ENCODE data around the gene PLAGL2. TPM values are rescaled to one million over a fixed set of nuclear protein-coding genes. Genes with fewer than 3 reads are reported as not detected.

PLAGL2 gene
- total and polyA plus RNA-seq, 9 of the 15 experiments (the other 6 are each of a cell fraction or from before 2014, with no cell fraction given) = 3.1 to 24.3 (median 6.4) TPM

DNA sequence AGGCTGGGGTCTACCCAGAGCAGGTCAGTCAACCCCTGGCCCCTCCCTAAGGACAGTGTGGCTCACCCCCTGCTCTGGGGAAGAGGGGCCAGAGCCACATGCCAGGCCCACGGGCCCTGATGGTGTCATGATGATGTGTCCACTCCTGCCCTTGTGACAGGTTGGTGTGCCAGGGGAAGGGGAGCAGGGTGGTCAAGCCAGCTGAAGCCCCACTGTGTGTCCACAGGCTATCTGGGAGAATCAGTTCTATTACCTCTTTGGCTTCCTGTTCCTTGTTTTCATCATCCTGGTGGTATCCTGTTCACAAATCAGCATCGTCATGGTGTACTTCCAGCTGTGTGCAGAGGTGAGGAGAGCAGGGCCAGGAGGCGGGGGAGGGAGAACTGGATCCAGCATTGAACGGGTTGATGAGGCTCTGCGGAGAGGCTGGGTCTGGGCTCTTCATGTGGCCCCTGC lies 47.7 kb downstream of the PLAGL2 start (continued):
- TF ChIP-seq, protein P1, sequence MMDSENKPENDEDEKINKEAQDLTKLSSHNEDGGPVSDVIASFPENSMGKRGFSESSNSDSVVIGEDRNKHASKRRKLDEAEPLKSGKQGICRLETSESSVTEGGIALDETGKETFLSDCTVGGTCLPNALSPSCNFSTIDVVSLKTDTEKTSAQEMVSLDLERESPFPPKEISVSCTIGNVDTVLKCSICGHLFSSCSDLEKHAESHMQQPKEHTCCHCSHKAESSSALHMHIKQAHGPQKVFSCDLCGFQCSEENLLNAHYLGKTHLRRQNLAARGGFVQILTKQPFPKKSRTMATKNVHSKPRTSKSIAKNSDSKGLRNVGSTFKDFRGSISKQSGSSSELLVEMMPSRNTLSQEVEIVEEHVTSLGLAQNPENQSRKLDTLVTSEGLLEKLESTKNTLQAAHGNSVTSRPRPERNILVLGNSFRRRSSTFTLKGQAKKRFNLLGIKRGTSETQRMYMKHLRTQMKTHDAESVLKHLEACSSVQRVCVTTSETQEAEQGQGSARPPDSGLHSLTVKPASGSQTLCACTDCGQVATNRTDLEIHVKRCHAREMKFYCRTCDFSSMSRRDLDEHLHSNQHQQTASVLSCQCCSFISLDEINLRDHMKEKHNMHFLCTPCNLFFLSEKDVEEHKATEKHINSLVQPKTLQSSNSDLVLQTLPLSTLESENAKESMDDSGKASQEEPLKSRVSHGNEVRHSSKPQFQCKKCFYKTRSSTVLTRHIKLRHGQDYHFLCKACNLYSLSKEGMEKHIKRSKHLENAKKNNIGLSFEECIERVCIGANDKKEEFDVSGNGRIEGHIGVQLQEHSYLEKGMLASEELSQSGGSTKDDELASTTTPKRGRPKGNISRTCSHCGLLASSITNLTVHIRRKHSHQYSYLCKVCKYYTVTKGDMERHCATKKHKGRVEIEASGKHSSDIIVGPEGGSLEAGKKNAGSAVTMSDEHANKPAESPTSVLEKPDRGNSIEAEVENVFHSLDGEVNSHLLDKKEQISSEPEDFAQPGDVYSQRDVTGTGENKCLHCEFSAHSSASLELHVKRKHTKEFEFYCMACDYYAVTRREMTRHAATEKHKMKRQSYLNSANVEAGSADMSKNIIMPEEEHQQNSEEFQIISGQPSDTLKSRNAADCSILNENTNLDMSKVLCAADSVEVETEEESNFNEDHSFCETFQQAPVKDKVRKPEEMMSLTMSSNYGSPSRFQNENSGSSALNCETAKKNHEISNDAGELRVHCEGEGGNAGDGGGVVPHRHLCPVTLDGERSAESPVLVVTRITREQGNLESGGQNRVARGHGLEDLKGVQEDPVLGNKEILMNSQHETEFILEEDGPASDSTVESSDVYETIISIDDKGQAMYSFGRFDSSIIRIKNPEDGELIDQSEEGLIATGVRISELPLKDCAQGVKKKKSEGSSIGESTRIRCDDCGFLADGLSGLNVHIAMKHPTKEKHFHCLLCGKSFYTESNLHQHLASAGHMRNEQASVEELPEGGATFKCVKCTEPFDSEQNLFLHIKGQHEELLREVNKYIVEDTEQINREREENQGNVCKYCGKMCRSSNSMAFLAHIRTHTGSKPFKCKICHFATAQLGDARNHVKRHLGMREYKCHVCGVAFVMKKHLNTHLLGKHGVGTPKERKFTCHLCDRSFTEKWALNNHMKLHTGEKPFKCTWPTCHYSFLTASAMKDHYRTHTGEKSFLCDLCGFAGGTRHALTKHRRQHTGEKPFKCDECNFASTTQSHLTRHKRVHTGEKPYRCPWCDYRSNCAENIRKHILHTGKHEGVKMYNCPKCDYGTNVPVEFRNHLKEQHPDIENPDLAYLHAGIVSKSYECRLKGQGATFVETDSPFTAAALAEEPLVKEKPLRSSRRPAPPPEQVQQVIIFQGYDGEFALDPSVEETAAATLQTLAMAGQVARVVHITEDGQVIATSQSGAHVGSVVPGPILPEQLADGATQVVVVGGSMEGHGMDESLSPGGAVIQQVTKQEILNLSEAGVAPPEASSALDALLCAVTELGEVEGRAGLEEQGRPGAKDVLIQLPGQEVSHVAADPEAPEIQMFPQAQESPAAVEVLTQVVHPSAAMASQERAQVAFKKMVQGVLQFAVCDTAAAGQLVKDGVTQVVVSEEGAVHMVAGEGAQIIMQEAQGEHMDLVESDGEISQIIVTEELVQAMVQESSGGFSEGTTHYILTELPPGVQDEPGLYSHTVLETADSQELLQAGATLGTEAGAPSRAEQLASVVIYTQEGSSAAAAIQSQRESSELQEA (IDR thresholded peaks at IDR 0.05; ENCODE audit: low read depth) = no peak
- peak; percentile 33; the same call in 1 of the 2 replicates for TF ChIP-seq TEAD4 (IDR thresholded peaks at IDR 0.05; ENCODE audit: low read length)
- TF ChIP-seq TEAD4 (CRISPR knock-in tag; IDR thresholded peaks at IDR 0.05; ENCODE audit: borderline replicate concordance) = no peak
- TF ChIP-seq, protein P2, sequence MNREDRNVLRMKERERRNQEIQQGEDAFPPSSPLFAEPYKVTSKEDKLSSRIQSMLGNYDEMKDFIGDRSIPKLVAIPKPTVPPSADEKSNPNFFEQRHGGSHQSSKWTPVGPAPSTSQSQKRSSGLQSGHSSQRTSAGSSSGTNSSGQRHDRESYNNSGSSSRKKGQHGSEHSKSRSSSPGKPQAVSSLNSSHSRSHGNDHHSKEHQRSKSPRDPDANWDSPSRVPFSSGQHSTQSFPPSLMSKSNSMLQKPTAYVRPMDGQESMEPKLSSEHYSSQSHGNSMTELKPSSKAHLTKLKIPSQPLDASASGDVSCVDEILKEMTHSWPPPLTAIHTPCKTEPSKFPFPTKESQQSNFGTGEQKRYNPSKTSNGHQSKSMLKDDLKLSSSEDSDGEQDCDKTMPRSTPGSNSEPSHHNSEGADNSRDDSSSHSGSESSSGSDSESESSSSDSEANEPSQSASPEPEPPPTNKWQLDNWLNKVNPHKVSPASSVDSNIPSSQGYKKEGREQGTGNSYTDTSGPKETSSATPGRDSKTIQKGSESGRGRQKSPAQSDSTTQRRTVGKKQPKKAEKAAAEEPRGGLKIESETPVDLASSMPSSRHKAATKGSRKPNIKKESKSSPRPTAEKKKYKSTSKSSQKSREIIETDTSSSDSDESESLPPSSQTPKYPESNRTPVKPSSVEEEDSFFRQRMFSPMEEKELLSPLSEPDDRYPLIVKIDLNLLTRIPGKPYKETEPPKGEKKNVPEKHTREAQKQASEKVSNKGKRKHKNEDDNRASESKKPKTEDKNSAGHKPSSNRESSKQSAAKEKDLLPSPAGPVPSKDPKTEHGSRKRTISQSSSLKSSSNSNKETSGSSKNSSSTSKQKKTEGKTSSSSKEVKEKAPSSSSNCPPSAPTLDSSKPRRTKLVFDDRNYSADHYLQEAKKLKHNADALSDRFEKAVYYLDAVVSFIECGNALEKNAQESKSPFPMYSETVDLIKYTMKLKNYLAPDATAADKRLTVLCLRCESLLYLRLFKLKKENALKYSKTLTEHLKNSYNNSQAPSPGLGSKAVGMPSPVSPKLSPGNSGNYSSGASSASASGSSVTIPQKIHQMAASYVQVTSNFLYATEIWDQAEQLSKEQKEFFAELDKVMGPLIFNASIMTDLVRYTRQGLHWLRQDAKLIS (CRISPR knock-in tag; IDR thresholded peaks at IDR 0.05) = no peak
- TF ChIP-seq, protein P3, sequence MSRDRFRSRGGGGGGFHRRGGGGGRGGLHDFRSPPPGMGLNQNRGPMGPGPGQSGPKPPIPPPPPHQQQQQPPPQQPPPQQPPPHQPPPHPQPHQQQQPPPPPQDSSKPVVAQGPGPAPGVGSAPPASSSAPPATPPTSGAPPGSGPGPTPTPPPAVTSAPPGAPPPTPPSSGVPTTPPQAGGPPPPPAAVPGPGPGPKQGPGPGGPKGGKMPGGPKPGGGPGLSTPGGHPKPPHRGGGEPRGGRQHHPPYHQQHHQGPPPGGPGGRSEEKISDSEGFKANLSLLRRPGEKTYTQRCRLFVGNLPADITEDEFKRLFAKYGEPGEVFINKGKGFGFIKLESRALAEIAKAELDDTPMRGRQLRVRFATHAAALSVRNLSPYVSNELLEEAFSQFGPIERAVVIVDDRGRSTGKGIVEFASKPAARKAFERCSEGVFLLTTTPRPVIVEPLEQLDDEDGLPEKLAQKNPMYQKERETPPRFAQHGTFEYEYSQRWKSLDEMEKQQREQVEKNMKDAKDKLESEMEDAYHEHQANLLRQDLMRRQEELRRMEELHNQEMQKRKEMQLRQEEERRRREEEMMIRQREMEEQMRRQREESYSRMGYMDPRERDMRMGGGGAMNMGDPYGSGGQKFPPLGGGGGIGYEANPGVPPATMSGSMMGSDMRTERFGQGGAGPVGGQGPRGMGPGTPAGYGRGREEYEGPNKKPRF (IDR thresholded peaks at IDR 0.05; ENCODE audit: low read depth, low read length) = no peak
- TF ChIP-seq, protein P4, sequence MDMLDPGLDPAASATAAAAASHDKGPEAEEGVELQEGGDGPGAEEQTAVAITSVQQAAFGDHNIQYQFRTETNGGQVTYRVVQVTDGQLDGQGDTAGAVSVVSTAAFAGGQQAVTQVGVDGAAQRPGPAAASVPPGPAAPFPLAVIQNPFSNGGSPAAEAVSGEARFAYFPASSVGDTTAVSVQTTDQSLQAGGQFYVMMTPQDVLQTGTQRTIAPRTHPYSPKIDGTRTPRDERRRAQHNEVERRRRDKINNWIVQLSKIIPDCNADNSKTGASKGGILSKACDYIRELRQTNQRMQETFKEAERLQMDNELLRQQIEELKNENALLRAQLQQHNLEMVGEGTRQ (CRISPR knock-in tag; IDR thresholded peaks at IDR 0.05) = no peak
- TF ChIP-seq, protein P5, sequence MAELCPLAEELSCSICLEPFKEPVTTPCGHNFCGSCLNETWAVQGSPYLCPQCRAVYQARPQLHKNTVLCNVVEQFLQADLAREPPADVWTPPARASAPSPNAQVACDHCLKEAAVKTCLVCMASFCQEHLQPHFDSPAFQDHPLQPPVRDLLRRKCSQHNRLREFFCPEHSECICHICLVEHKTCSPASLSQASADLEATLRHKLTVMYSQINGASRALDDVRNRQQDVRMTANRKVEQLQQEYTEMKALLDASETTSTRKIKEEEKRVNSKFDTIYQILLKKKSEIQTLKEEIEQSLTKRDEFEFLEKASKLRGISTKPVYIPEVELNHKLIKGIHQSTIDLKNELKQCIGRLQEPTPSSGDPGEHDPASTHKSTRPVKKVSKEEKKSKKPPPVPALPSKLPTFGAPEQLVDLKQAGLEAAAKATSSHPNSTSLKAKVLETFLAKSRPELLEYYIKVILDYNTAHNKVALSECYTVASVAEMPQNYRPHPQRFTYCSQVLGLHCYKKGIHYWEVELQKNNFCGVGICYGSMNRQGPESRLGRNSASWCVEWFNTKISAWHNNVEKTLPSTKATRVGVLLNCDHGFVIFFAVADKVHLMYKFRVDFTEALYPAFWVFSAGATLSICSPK (IDR thresholded peaks at IDR 0.05; ENCODE audit: borderline replicate concordance) = no peak
- no peak; a peak in 2 of 4 replicates for TF ChIP-seq MAZ (CRISPR knock-in tag; conservative IDR thresholded peaks at IDR 0.05 in 1 of 2, IDR thresholded peaks at IDR 0.05 in 1 of 2)
- no peak for TF ChIP-seq PPARD (CRISPR knock-in tag; IDR thresholded peaks at IDR 0.05)
- TF ChIP-seq ZNF165 (CRISPR knock-in tag; IDR thresholded peaks at IDR 0.05; ENCODE audit: borderline replicate concordance) = no peak
